ENCODE measurements around the gene UTF1.
"Not testable (repeated sequence)": the region's sequence is repeated elsewhere in the genome, so short reads cannot be mapped to it uniquely, and the experiment has no call there.

The UTF1 gene

GRCh38 chr10:133224076-133224475, 5.9 kb upstream of the UTF1 start:
- TF ChIP-seq POLR2AphosphoS5 (IDR thresholded peaks at IDR 0.05; ENCODE audit: low read depth, low read length) (no peak), TAF1 (IDR thresholded peaks at IDR 0.05; ENCODE audit: borderline replicate concordance, low read depth, low read length) (no peak), POLR2A (IDR thresholded peaks at IDR 0.05; ENCODE audit: low read depth, low read length) (no peak)
- no peak for DNase-seq (ENCODE audit: insufficient read length)
- no peak for FAIRE-seq

DNA sequence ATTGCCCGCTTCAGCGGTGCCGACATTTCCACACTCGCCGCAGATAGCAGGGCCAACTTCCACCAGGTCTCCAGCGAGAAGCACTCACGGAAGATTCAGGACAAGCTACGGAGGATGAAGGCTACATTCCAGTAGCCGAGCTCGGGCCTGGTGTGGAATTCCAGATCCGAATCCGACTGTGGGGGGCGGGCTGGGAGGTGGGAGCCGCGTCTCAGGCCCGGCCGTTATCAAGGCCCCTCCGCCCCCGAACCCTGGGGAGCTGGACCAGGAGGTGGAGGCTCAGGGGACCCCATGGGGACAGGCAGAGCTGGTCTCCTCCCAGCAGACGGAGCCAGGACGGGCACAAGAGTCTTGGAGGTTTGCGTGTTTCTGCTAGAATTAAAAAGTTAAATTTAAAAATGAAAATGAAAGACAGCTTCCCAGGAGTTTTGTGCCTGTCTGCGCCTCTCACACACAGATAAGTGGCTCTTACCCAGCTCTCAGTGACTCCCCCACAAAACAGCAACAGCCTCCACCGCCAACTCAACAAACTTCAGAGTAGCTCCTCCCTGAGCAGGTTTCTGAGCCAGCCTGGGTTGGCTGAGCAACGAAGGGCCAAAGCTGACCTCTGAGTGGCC, 5.2 kb upstream of the UTF1 start:
- FAIRE-seq (no peak), DNase-seq (ENCODE audit: insufficient read length) (no peak)
- no peak for TF ChIP-seq POLR2A (IDR thresholded peaks at IDR 0.05; ENCODE audit: low read depth, low read length)
- TF ChIP-seq POLR2AphosphoS5 (IDR thresholded peaks at IDR 0.05; ENCODE audit: low read depth, low read length): no peak
- no peak for TF ChIP-seq TAF1 (IDR thresholded peaks at IDR 0.05; ENCODE audit: borderline replicate concordance, low read depth, low read length)

DNA sequence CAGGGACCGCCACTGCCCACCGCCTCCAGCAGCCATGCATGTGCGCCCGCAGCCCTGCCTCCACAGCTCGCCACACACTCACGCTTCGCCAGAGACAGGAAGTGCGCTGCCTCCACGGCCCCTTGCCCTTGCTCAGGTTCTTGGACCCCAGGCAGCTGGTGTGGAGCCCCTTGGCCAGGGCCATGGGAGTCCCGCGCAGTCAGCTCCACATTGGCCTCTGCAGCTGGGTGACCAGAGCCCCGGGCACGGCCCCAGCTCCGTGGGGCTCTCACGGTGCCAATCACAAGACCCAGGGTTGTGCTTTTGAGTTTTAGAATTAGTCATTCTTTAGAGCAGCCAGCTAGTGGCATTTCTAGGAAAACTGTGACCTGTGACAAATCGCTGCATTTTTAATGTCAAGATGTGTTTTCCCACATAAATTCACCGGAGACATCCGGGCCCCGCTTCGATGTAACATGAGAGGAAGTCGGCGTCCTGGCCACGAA, 4.3 kb upstream of the UTF1 start:
- no peak for TF ChIP-seq POLR2A (IDR thresholded peaks at IDR 0.05; ENCODE audit: low read depth, low read length)
- FAIRE-seq: no peak

DNA sequence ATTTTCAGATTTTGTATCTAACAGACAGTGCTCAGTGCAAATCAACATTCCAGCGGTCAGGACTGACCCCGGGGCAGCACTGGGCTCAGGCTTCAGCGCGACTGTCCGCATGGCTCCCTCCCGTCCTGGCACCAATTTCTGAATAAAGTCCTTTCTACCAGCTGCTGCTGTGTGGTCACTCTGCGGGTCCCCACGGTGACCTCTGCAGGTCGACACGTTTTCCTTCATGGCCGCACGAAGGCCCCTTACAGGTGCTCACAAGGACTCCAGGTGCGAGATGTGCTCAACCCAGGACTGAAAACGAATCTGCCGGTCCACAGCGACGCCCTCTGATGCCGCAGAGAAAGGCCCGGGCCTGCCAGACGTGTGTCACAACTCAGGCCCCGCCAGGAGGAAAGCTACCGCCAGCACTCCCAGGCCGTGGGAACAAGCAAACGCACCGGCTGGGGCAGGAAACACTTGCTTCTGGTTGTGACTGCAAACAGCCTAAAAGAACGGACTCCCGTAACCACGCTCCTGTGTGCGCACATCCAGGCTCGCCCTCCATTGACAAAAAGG, 3.7 kb upstream of the UTF1 start:
- no peak for TF ChIP-seq POLR2AphosphoS5 (IDR thresholded peaks at IDR 0.05; ENCODE audit: low read depth, low read length)
- TF ChIP-seq TAF1 (IDR thresholded peaks at IDR 0.05; ENCODE audit: borderline replicate concordance, low read depth, low read length): no peak
- no peak for TF ChIP-seq POLR2A (IDR thresholded peaks at IDR 0.05; ENCODE audit: low read depth, low read length)
- FAIRE-seq: no peak
- DNase-seq (ENCODE audit: insufficient read length): no peak

More for the DNA sequence above, 4.3 kb upstream of the UTF1 start:
- DNase-seq (ENCODE audit: insufficient read length): no peak

- DNase-seq (ENCODE audit: insufficient read length) (no peak), FAIRE-seq (no peak)
- TF ChIP-seq POLR2A (IDR thresholded peaks at IDR 0.05; ENCODE audit: low read depth, low read length) (no peak), POLR2AphosphoS5 (IDR thresholded peaks at IDR 0.05; ENCODE audit: low read depth, low read length) (no peak), TAF1 (IDR thresholded peaks at IDR 0.05; ENCODE audit: borderline replicate concordance, low read depth, low read length) (no peak)
Measured at GRCh38 chr10:133227256-133227655, 2.8 kb upstream of the UTF1 start.

DNA sequence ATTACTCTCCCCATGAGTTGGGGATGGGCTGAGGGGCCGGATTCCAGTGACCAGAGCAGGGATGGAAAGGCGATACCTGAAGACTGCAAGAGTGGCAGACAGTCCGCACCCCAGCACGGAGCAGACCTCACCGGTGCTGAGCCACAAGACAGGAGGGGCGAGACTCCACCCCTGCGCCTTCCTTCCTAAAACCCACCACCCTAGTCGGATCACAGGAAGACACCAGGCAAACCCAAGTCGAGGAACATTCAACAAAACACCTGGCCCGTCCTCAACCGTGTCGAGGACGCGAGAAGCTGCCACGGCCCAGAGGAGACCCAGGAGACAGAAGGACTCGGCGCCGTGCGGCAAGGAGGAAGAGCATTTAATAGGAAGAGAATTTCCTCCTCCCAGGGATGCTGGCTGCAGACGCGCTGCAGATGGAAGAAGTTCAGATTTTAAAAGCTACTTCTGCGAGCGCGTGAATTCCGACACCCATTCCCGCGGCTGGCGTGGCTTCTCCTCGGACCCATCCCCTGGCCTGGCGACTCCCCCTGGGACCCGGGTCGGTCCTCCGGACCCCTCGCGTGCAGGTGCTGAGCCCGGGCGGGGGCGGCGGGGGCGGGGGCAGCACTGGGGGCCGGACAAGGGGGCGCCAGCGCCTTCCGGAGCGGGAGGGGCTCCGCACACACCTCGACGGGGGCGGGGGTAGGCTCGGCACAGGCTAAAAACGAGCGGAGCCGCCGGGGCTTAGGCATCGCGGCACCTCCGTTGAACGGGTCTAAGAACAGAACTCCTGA, 563 bp upstream of the UTF1 start:
- TF ChIP-seq POLR2A (IDR thresholded peaks at IDR 0.05; ENCODE audit: low read depth, low read length) (no peak), POLR2AphosphoS5 (IDR thresholded peaks at IDR 0.05; ENCODE audit: low read depth, low read length) (no peak), TAF1 (IDR thresholded peaks at IDR 0.05; ENCODE audit: borderline replicate concordance, low read depth, low read length) (no peak)
- no peak for FAIRE-seq
- DNase-seq (ENCODE audit: insufficient read length): no peak

- DNase-seq (ENCODE audit: insufficient read length): no peak
- no peak for FAIRE-seq
- no peak for TF ChIP-seq POLR2AphosphoS5 (IDR thresholded peaks at IDR 0.05; ENCODE audit: low read depth, low read length)
- TF ChIP-seq TAF1 (IDR thresholded peaks at IDR 0.05; ENCODE audit: borderline replicate concordance, low read depth, low read length): no peak
- no peak for TF ChIP-seq POLR2A (IDR thresholded peaks at IDR 0.05; ENCODE audit: low read depth, low read length)
Measured at GRCh38 chr10:133230387-133231195, 574 bp downstream of the UTF1 start.

DNA sequence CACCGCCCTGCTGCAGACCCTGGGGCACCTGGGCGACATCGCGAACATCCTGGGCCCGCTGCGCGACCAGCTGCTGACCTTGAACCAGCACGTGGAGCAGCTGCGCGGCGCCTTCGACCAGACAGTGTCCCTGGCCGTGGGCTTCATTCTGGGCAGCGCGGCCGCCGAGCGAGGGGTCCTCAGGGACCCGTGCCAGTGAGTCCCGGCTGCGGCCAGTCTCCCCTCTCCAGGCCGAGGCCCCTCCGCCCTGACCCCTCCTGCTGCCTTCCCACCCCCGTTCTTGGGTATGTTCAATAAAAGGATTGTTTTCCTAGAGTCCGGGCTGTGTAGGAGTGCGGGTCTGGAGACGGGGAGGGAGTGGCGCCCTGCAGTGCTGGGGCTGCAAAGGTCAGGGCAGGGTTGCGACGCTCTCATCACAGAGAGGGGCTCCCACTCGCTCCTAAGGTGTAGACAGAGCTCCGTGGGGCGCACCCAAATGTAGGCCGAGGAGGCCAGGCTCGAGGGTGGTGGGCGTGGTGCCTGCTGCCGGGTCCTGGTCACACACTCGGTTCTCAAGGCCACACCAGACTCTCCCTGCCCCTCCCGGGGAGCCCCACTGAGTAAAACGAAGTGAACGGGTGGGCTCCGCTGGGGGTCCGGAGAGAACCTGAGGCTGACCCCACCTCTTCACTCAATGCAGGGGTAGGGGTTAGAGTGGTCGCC, 1.4 kb downstream of the UTF1 start:
- no peak for DNase-seq (ENCODE audit: insufficient read length)
- TF ChIP-seq POLR2A (IDR thresholded peaks at IDR 0.05; ENCODE audit: low read depth, low read length) (no peak), TAF1 (IDR thresholded peaks at IDR 0.05; ENCODE audit: borderline replicate concordance, low read depth, low read length) (no peak), POLR2AphosphoS5 (IDR thresholded peaks at IDR 0.05; ENCODE audit: low read depth, low read length) (no peak)
- FAIRE-seq: no peak

GRCh38 chr10:133231946-133232574, 2.0 kb downstream of the UTF1 start:
- DNase-seq (ENCODE audit: insufficient read length): no peak
- TF ChIP-seq TAF1 (IDR thresholded peaks at IDR 0.05; ENCODE audit: borderline replicate concordance, low read depth, low read length) (no peak), POLR2A (IDR thresholded peaks at IDR 0.05; ENCODE audit: low read depth, low read length) (no peak)

DNA sequence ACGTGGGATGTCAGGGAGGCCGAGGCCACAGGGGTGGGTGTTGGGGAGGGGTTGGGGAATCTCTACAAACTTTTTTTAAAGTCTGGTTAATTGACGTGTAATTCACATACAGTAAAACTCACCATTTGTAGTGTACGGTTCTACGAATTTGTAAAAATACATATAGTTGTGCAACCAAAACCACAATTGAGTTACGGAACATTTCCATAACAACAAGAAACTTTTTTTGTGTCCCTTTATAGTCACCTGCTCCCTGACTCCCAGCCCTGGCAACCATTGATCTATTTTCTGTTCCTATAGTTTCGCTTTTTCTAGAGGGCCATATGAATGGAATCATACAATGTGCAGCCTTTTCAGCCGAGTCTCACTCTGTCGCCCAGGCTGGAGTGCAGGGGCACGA, 4.8 kb downstream of the UTF1 start:
- not testable (repeated sequence) for FAIRE-seq; DNase-seq (ENCODE audit: insufficient read length)

More at GRCh38 chr10:133231946-133232574, 2.0 kb downstream of the UTF1 start:
- FAIRE-seq: no peak

Measured in GM12892 (cell line).